K562 (cell line): ENCODE data around the gene FAM193A. TPM values are rescaled to one million over a fixed set of nuclear protein-coding genes. Genes with fewer than 3 reads are reported as not detected.

ENCODE experiments used
- CHD7 ChIP-seq: fragments of 200-600 bp; sonication (generic); IDR thresholded peaks from one replicate; pipeline ENCODE4 v1.6.1; 2012; ENCODE audit warnings: mild to moderate bottlenecking, low read depth, low read length, inconsistent platforms
- CREM ChIP-seq: IDR thresholded peaks from 2 replicates; pipeline ENCODE4 v1.6.1; 2014; ENCODE audit warnings: antibody characterized with exemption, low read depth
- HOXB6 ChIP-seq: fragments of 250-450 bp; sonication (Bioruptor Pico); IDR thresholded peaks from 2 replicates; pipeline ENCODE4 v1.5.1; 2022; ENCODE audit warnings: mild to moderate bottlenecking, borderline replicate concordance
- MAFK ChIP-seq: IDR thresholded peaks from 2 replicates; pipeline ENCODE4 v1.6.1; 2011; ENCODE audit warnings: low read length, improper control_type of control experiment
- NCOA2 ChIP-seq, 2 experiments: fragments of 450-650 bp; IDR thresholded peaks; 2 replicates each; pipeline ENCODE4 v1.6.1; 2018; ENCODE audit warnings: mild to moderate bottlenecking in 2 of 2, moderate library complexity in 1 of 2; ENCODE audit not compliant: partially characterized antibody in 2 of 2
- NFE2L1 ChIP-seq: fragments of 450-650 bp; IDR thresholded peaks from 2 replicates; pipeline ENCODE4 v1.6.1; 2016; ENCODE audit warnings: missing genetic modification characterization, low read depth, mild to moderate bottlenecking, missing compliant biosample characterization, moderate library complexity, borderline replicate concordance
- RFX1 ChIP-seq: fragments of 450-650 bp; IDR thresholded peaks from 2 replicates; pipeline ENCODE4 v1.6.1; 2016; ENCODE audit warnings: mild to moderate bottlenecking, moderate library complexity
- SAP30 ChIP-seq: fragments of 200-600 bp; sonication (generic); IDR thresholded peaks from 2 replicates; pipeline ENCODE4 v1.6.1; 2012; ENCODE audit warnings: borderline replicate concordance, low read depth, mild to moderate bottlenecking, moderate library complexity, low read length, control low read depth, inconsistent platforms; ENCODE audit not compliant: insufficient read depth, poor library complexity, severe bottlenecking
- TCF15 ChIP-seq: fragments of 250-450 bp; sonication (Bioruptor Pico); IDR thresholded peaks from 2 replicates; pipeline ENCODE4 v1.8.0; 2022; ENCODE audit warnings: moderate library complexity, mild to moderate bottlenecking, inconsistent platforms
- ZBTB12 ChIP-seq: fragments of 250-450 bp; sonication (Bioruptor Pico); IDR thresholded peaks from 2 replicates; pipeline ENCODE4 v1.4.0; 2020
- polyA plus RNA-seq, 8 experiments: library from polyadenylated mRNA; depleted of rRNA in 4 of 8; stranded (reverse) in 5 of 8; unstranded in 3 of 8; fragments of >200 nt; fragmentation: Nextera tagmentation in 2 of 8; fragmentation: Illumina TruSeq in 1 of 8; extraction: Ambion mirVana in 2 of 8; extraction: Trizol in 1 of 8; gene quantifications; 2 replicates each; pipeline versions ENCODE4 v1.2.1 to v1.2.3, GENCODE V29; 2011 to 2014; ENCODE audit warnings: inconsistent platforms in 1 of 8, missing spikeins in 1 of 8
- total RNA-seq, 7 experiments: library from RNA; depleted of rRNA in 6 of 7; stranded (reverse); fragments of >200 nt in 6 of 7; fragmentation: Illumina TruSeq in 2 of 7; extraction: Trizol in 2 of 7; gene quantifications; 2 replicates each; pipeline versions ENCODE4 v1.2.1 to v1.2.3, GENCODE V29; 2011 to 2021; ENCODE audit warnings: low replicate concordance in 1 of 7
- TF ChIP-seq, protein P1 (sequence below): sonication (generic); formaldehyde crosslinking; IDR thresholded peaks from 2 replicates; pipeline ENCODE4 v1.8.1; 2023; ENCODE audit warnings: mild to moderate bottlenecking, missing genetic modification reagents

FAM193A gene
- total and polyA plus RNA-seq, 9 of the 15 experiments (the other 6 are each of a cell fraction or from before 2014, with no cell fraction given) = 0.46 to 24.6 (median 9.6) TPM

DNA sequence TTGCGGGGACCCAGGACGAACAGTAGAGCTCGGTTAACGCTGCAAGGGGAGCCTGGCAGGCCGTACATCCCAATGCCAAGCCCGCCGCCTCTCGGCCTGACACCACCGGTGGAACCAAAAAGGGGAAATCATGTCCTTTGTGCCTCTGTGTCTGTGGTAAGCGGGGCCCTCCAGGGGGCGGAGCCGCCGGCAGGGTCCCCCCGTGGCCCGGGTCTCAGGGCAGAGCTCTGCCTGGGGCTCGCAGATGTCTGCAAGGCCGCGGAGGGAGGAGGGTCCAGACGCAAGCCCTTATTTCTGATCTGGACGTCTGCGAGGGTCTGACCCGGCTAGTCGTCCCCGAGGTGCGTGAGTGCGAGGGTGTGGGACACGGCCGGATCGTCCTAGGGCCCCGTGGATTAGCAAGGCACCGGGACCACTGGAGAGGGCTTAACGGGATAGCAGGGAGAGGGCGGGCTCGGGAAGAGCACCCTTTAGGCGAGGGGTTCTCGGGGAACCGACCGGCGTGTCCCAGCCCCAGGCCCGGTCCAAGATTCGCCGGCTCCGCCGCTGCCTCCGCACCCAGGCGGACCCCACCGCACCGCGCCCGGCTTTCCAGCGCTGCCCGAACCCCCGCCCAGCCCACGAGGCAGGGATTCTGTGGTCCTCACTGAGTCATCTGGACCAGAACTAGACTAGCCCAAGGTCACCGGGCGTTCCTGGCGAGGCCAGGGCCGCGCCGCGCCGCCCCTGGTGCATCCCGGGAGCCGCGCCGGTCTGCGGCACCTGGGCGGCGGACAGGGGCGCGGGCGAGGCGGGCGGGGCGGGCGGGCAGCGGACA, 863 bp upstream of the FAM193A start (continued):
- TF ChIP-seq TCF15 (CRISPR knock-in tag) (no peak), CREM (no peak), NFE2L1 (tag) (no peak), SAP30 (peak; percentile 27), ZBTB12 (CRISPR knock-in tag) (no peak), CHD7 (no peak), NCOA2 (IDR thresholded peaks at IDR 0.05; ENCODE audit: partially characterized antibody in 2 of 2) (no peak), HOXB6 (no peak), MAFK (no peak), RFX1 (no peak)
- TF ChIP-seq, protein P1, sequence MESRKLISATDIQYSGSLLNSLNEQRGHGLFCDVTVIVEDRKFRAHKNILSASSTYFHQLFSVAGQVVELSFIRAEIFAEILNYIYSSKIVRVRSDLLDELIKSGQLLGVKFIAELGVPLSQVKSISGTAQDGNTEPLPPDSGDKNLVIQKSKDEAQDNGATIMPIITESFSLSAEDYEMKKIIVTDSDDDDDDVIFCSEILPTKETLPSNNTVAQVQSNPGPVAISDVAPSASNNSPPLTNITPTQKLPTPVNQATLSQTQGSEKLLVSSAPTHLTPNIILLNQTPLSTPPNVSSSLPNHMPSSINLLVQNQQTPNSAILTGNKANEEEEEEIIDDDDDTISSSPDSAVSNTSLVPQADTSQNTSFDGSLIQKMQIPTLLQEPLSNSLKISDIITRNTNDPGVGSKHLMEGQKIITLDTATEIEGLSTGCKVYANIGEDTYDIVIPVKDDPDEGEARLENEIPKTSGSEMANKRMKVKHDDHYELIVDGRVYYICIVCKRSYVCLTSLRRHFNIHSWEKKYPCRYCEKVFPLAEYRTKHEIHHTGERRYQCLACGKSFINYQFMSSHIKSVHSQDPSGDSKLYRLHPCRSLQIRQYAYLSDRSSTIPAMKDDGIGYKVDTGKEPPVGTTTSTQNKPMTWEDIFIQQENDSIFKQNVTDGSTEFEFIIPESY (CRISPR knock-in tag) = no peak
